Measurements from ENCODE around the gene MPP2.

DNA sequence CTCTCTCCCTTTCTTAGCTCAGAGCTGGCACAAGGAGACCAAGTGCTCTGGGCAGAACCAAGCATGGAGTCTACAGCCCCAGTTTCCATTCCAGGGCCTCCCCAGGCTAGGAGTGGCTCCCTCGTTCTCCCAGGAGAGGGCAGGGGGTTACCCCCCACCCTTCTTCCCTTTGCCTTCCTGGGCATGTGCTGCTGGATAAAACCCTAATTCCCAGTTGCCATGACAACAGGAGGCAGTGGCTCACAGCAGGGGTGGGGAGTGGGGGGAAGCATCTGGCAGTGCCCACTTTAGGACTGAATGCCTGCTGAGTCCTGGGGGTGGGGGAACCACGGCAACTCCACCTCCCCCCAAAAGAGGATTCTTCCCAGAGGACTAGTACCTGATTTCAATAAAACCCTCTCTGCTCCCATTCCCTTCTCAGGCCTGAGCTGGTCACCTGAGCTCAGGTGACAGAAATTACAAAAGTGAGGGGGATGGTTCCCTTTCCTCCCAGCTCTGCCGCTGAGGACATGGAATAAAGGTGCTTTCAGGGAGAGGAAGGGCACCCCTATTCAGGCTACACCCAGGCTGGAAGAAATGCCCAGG lies 1.8 kb downstream of the MPP2 start:
- TF ChIP-seq, protein P1, sequence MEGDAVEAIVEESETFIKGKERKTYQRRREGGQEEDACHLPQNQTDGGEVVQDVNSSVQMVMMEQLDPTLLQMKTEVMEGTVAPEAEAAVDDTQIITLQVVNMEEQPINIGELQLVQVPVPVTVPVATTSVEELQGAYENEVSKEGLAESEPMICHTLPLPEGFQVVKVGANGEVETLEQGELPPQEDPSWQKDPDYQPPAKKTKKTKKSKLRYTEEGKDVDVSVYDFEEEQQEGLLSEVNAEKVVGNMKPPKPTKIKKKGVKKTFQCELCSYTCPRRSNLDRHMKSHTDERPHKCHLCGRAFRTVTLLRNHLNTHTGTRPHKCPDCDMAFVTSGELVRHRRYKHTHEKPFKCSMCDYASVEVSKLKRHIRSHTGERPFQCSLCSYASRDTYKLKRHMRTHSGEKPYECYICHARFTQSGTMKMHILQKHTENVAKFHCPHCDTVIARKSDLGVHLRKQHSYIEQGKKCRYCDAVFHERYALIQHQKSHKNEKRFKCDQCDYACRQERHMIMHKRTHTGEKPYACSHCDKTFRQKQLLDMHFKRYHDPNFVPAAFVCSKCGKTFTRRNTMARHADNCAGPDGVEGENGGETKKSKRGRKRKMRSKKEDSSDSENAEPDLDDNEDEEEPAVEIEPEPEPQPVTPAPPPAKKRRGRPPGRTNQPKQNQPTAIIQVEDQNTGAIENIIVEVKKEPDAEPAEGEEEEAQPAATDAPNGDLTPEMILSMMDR (CRISPR knock-in tag; IDR thresholded peaks at IDR 0.05): no peak
- TF ChIP-seq TGIF2 (CRISPR knock-in tag; IDR thresholded peaks at IDR 0.05): no peak
- TF ChIP-seq, protein P2, sequence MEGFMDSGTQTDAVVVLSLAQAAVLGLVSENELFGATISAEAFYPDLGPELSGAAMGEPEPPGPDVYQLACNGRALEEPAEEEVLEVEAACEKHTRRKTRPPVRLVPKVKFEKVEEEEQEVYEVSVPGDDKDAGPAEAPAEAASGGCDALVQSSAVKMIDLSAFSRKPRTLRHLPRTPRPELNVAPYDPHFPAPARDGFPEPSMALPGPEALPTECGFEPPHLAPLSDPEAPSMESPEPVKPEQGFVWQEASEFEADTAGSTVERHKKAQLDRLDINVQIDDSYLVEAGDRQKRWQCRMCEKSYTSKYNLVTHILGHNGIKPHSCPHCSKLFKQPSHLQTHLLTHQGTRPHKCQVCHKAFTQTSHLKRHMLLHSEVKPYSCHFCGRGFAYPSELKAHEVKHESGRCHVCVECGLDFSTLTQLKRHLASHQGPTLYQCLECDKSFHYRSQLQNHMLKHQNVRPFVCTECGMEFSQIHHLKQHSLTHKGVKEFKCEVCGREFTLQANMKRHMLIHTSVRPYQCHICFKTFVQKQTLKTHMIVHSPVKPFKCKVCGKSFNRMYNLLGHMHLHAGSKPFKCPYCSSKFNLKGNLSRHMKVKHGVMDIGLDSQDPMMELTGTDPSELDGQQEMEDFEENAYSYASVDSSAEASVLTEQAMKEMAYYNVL (CRISPR knock-in tag; IDR thresholded peaks at IDR 0.05; ENCODE audit: borderline replicate concordance): no peak
- TF ChIP-seq EZH2 (conservative IDR thresholded peaks at IDR 0.05; ENCODE audit: low read depth, low read length): no peak
- TF ChIP-seq, protein P3, sequence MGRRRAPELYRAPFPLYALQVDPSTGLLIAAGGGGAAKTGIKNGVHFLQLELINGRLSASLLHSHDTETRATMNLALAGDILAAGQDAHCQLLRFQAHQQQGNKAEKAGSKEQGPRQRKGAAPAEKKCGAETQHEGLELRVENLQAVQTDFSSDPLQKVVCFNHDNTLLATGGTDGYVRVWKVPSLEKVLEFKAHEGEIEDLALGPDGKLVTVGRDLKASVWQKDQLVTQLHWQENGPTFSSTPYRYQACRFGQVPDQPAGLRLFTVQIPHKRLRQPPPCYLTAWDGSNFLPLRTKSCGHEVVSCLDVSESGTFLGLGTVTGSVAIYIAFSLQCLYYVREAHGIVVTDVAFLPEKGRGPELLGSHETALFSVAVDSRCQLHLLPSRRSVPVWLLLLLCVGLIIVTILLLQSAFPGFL (CRISPR knock-in tag; IDR thresholded peaks at IDR 0.05): no peak
- TF ChIP-seq, protein P4, sequence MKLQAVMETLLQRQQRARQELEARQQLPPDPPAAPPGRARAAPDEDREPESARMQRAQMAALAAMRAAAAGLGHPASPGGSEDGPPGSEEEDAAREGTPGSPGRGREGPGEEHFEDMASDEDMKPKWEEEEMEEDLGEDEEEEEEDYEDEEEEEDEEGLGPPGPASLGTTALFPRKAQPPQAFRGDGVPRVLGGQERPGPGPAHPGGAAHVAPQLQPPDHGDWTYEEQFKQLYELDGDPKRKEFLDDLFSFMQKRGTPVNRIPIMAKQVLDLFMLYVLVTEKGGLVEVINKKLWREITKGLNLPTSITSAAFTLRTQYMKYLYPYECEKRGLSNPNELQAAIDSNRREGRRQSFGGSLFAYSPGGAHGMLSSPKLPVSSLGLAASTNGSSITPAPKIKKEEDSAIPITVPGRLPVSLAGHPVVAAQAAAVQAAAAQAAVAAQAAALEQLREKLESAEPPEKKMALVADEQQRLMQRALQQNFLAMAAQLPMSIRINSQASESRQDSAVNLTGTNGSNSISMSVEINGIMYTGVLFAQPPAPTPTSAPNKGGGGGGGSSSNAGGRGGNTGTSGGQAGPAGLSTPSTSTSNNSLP (IDR thresholded peaks at IDR 0.05; ENCODE audit: low read depth, low read length): no peak
- no peak for TF ChIP-seq ZNF253 (CRISPR knock-in tag; IDR thresholded peaks at IDR 0.05; ENCODE audit: borderline replicate concordance)
- TF ChIP-seq, protein P5, sequence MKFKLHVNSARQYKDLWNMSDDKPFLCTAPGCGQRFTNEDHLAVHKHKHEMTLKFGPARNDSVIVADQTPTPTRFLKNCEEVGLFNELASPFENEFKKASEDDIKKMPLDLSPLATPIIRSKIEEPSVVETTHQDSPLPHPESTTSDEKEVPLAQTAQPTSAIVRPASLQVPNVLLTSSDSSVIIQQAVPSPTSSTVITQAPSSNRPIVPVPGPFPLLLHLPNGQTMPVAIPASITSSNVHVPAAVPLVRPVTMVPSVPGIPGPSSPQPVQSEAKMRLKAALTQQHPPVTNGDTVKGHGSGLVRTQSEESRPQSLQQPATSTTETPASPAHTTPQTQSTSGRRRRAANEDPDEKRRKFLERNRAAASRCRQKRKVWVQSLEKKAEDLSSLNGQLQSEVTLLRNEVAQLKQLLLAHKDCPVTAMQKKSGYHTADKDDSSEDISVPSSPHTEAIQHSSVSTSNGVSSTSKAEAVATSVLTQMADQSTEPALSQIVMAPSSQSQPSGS (CRISPR knock-in tag; IDR thresholded peaks at IDR 0.05): no peak
- TF ChIP-seq ZNF24 (IDR thresholded peaks at IDR 0.05): no peak
- no peak for TF ChIP-seq GABPA (IDR thresholded peaks at IDR 0.05; ENCODE audit: low read depth, low read length)
- no peak for TF ChIP-seq GABPA (CRISPR knock-in tag; IDR thresholded peaks at IDR 0.05; ENCODE audit: low read depth)
- TF ChIP-seq, protein P6, sequence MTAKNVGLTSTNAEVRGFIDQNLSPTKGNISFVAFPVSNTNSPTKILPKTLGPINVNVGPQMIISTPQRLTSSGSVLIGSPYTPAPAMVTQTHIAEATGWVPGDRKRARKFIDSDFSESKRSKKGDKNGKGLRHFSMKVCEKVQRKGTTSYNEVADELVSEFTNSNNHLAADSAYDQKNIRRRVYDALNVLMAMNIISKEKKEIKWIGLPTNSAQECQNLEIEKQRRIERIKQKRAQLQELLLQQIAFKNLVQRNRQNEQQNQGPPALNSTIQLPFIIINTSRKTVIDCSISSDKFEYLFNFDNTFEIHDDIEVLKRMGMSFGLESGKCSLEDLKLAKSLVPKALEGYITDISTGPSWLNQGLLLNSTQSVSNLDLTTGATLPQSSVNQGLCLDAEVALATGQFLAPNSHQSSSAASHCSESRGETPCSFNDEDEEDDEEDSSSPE (CRISPR knock-in tag; IDR thresholded peaks at IDR 0.05): no peak
- TF ChIP-seq SKI (IDR thresholded peaks at IDR 0.05; ENCODE audit: partially characterized antibody): no peak

Data from HepG2 (cell line).